ENCODE data around the gene CCNB1. TPM values are rescaled to one million over a fixed set of nuclear protein-coding genes. Genes with fewer than 3 reads are reported as not detected.
"Not testable (repeated sequence)": the region's sequence is repeated elsewhere in the genome, so short reads cannot be mapped to it uniquely, and the experiment has no call there.

Gene CCNB1
- total RNA-seq, 2 experiments from 2014 or later = 171 to 206 TPM

DNA sequence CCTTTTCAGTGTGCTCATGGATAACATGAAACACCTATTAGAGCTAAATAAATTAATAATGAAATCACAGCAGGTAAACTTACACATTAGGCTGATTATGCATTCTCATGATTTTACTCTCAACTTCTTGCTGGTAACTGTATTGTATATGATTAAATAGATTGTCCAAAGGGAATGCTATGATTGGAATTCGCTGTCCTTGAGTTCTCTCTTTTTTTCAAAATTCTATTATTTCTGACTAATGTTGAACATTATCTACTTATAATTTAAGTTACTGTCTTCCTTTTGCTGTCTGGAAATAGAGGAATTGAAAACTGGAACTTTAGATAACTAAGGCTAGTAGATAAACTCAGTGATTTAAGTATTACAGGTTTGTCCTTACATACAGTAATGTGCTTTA, 35.5 kb downstream of the CCNB1 start:
- Mint-ChIP-seq H3K27ac (no peak overlapping the region), H3K27me3 (no peaks in the 10 kb centered on the region), H3K4me1 (peaks cover 4% of the 10 kb centered on the region), H3K4me3 (no peak overlapping the region), H3K9me3 (ENCODE audit: low read depth) (no peaks in the 10 kb centered on the region), H3K36me3 (peaks cover 36% of the 10 kb centered on the region)
- CTCF ChIA-PET = no interaction called here
- DNase-seq = no peak
- ATAC-seq = no peak

DNA sequence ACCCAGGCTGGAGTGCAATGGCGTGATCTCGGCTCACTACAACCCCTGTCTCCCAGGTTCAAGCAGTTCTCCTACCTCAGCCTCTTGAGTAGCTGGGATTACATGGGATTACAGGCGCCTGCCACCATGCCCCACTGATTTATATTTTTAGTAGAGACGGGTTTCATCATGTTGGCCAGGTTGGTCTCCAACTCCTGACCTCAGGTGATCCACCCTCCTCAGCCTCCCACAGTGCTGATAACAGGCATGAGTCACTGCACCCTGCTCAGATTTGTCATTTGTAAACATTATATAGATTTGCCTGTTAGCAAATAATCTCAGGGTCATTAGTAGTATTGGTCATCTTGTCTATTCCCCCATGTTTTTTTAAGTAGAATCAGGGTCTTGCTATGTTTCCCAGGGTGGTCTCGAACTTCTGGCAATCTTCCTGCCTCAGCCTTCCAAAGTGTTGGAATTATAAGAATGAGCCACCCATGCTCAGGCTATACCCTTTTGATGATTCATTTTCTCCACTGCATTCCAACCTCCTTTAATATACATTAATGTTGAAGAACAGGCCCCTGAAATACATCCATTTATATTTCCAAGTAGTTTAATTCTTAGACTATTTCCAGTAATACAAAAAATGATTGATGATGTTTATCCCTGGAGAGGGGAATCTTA, 39.7 kb downstream of the CCNB1 start:
- Mint-ChIP-seq H3K27me3 (no peaks in the 10 kb centered on the region), H3K9me3 (ENCODE audit: low read depth) (no peaks in the 10 kb centered on the region), H3K4me3 (no peak overlapping the region), H3K36me3 (peaks cover 22% of the 10 kb centered on the region), H3K27ac (no peak overlapping the region), H3K4me1 (peaks cover 5% of the 10 kb centered on the region)
- ATAC-seq = no peak
- CTCF ChIA-PET = no interaction called here
- no peak for DNase-seq

- H3K4me1 Mint-ChIP-seq = peaks cover 9% of the 10 kb centered on the region
- ATAC-seq = no peak
- no peaks in the 10 kb centered on the region for H3K27me3 Mint-ChIP-seq
- H3K36me3 Mint-ChIP-seq = peaks cover 18% of the 10 kb centered on the region
- H3K4me3 Mint-ChIP-seq = no peak overlapping the region
- no peak for DNase-seq
- no peak overlapping the region for H3K27ac Mint-ChIP-seq
- H3K9me3 Mint-ChIP-seq (ENCODE audit: low read depth) = no peaks in the 10 kb centered on the region
- CTCF ChIA-PET = interaction anchor here (1.3 kb wide), 1 partner anchor 10 kb away, joined by 3 read pairs; no protein-coding TSS in a partner anchor
These were observed 42.7 kb downstream of the CCNB1 start for GRCh38 chr5:69209602-69210001.

DNA sequence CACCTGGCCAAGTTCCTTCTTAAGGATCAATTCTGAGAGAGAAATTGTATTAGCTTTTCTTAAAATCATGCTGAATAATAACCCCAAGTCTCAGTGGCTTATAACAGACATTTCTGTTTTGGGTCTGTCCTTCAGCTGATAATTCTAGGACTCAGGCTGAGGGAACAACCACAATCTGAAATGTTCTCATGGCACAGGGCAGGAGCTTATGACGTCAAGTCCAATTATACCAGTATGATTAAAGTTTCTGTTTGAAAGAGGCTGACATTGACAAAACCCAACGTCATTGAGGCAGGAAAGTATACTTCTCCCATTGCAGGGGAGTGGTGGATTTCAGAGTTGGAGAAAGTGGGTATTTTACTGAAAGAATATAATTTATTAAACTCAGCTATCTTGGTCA, 44.2 kb downstream of the CCNB1 start:
- CTCF ChIA-PET = interaction anchor here (1.2 to 1.4 kb wide), 3 partner anchors 11 to 21 kb away, joined by 3 to 4 read pairs (median 3); partner anchors contain the start of gene CENPH
- H3K4me1 Mint-ChIP-seq = peaks cover 12% of the 10 kb centered on the region
- no peak overlapping the region for H3K27ac Mint-ChIP-seq
- no peaks in the 10 kb centered on the region for H3K27me3 Mint-ChIP-seq
- no peaks in the 10 kb centered on the region for H3K9me3 Mint-ChIP-seq (ENCODE audit: low read depth)
- peaks cover 22% of the 10 kb centered on the region for H3K36me3 Mint-ChIP-seq
- no peak overlapping the region for H3K4me3 Mint-ChIP-seq
- DNase-seq = no peak
- ATAC-seq = no peak

DNA sequence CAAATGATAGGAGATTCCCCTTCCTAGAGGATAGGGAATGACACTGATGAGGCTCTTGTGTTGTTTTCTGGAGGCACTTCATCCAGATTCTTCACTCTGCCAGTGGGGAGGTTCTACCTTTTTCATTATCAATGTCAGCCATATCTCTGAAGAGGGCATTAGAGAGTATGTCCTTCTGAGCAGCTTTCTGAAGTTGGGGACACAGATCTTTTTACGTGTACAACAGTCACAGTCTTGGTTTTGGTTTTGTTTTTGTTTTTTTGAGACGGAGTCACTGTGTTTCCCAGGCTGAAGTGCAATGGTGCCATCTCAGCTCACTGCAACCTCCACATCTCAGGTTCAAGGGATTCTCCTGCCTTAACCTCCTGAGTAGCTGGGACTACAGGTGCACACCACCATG, 45.1 kb downstream of the CCNB1 start:
- peak; percentile 80 for ATAC-seq
- no peaks in the 10 kb centered on the region for H3K27me3 Mint-ChIP-seq
- no peaks in the 10 kb centered on the region for H3K9me3 Mint-ChIP-seq (ENCODE audit: low read depth)
- peak overlapping the region; percentile 47 for H3K4me3 Mint-ChIP-seq
- peaks cover 19% of the 10 kb centered on the region for H3K36me3 Mint-ChIP-seq
- no peak for DNase-seq
- CTCF ChIA-PET = no interaction called here
- H3K27ac Mint-ChIP-seq = peak overlapping the region; percentile 85
- peaks cover 13% of the 10 kb centered on the region for H3K4me1 Mint-ChIP-seq

- H3K36me3 Mint-ChIP-seq = peaks cover 16% of the 10 kb centered on the region
- H3K4me3 Mint-ChIP-seq = no peak overlapping the region
- peaks cover 18% of the 10 kb centered on the region for H3K4me1 Mint-ChIP-seq
- no peaks in the 10 kb centered on the region for H3K27me3 Mint-ChIP-seq
- no peaks in the 10 kb centered on the region for H3K9me3 Mint-ChIP-seq (ENCODE audit: low read depth)
- CTCF ChIA-PET = no interaction called here
- DNase-seq = no peak
- no peak overlapping the region for H3K27ac Mint-ChIP-seq
- ATAC-seq = no peak
These were observed 46.7 kb downstream of the CCNB1 start for GRCh38 chr5:69213513-69214215.

- Mint-ChIP-seq H3K36me3 (peaks cover 15% of the 10 kb centered on the region), H3K27ac (peak overlapping the region; percentile 97), H3K4me3 (peak overlapping the region; percentile 98), H3K27me3 (no peaks in the 10 kb centered on the region), H3K4me1 (peaks cover 19% of the 10 kb centered on the region), H3K9me3 (ENCODE audit: low read depth) (no peaks in the 10 kb centered on the region)
- CTCF ChIA-PET = interaction anchor here (1.5 to 2.1 kb wide), 2 partner anchors 27 to 124 kb away, joined by 4 to 8 read pairs; partner anchors contain the start of genes CENPH and SLC30A5
- no peak for ATAC-seq
- no peak for DNase-seq
These were observed 50.2 kb downstream of the CCNB1 start for GRCh38 chr5:69217151-69217511.

DNA sequence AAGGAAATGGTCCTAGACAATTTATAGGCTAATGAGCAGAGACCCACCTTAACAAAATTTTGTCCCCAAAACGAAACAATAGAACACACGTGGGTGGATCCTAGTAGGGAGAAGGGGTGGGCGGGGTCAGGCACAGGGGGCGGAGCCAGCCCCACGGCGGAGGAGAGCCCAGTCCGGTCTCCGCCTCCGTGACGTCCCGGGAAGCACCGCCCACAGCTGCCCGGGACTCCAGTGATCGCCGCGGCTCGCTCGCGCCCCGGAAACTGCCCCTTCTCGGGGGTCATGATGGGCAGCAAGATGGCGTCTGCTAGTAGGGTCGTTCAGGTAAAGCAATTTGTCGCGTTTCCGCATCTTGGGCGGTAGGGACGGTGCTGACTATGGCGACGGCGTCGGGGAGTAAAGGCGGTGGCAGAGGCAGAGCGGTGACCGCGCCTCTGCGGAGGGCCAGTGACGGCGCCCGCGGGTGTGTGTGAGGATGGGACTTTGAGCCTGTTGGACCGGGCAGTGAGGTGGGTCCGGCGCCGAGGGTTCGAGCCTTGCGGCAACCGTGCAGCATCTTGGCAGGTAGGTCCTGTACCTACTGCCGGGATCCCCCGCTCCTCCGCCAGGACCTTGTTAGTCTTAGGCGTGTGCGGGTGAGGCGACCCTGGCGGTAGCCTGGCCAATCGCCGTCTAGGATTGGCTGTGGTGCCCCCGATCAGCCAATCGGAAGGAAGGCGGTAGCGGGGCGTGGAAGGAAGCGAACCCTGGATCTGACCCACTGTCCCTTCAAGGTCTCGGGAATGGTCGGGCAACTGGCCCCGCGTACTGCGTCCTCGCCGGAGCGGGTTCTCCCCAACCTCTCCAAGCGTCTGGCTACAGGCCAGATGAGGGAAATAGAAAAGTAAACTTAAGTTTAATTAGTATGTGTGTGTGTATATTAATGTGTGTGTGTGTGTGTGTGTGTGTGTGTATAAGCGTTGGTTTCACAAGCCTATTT, 50.9 kb downstream of the CCNB1 start:
- Mint-ChIP-seq H3K4me3 (peak overlapping the region; percentile 98), H3K4me1 (peaks cover 19% of the 10 kb centered on the region), H3K36me3 (peaks cover 15% of the 10 kb centered on the region), H3K27ac (peak overlapping the region; percentile 97), H3K27me3 (no peaks in the 10 kb centered on the region), H3K9me3 (ENCODE audit: low read depth) (no peaks in the 10 kb centered on the region)
- ATAC-seq (peak; percentile 91), DNase-seq (peak; percentile 98)
- CTCF ChIA-PET = interaction anchor here (1.4 kb wide), 1 partner anchor 16 kb away, joined by 4 read pairs; the partner anchor contains the start of gene CDK7

- Mint-ChIP-seq H3K27ac (no peak overlapping the region), H3K4me3 (no peak overlapping the region), H3K4me1 (peaks cover 19% of the 10 kb centered on the region), H3K27me3 (no peaks in the 10 kb centered on the region), H3K9me3 (ENCODE audit: low read depth) (no peaks in the 10 kb centered on the region), H3K36me3 (peaks cover 10% of the 10 kb centered on the region)
- CTCF ChIA-PET = interaction anchor here (1.0 to 1.6 kb wide), 3 partner anchors 12 to 50 kb away, joined by 3 to 5 read pairs (median 3); no protein-coding TSS in a partner anchor
- ATAC-seq = no peak
- no peak for DNase-seq
These were observed 53.0 kb downstream of the CCNB1 start for GRCh38 chr5:69219939-69220338.

- not testable (repeated sequence) for H3K4me3 Mint-ChIP-seq; H3K36me3 Mint-ChIP-seq; DNase-seq; H3K27me3 Mint-ChIP-seq; H3K9me3 Mint-ChIP-seq (ENCODE audit: low read depth); H3K27ac Mint-ChIP-seq; ATAC-seq
- H3K4me1 Mint-ChIP-seq = peaks cover 19% of the 10 kb centered on the region
- CTCF ChIA-PET = interaction anchor here (1.0 to 1.6 kb wide), 3 partner anchors 12 to 51 kb away, joined by 3 to 5 read pairs (median 3); no protein-coding TSS in a partner anchor
These were observed 53.4 kb downstream of the CCNB1 start for GRCh38 chr5:69220371-69220770.

- not testable (repeated sequence) for H3K9me3 Mint-ChIP-seq (ENCODE audit: low read depth); H3K27me3 Mint-ChIP-seq; H3K4me3 Mint-ChIP-seq; H3K27ac Mint-ChIP-seq; ATAC-seq; H3K36me3 Mint-ChIP-seq; DNase-seq
- peaks cover 20% of the 10 kb centered on the region for H3K4me1 Mint-ChIP-seq
- CTCF ChIA-PET = interaction anchor here (1.0 kb wide), 1 partner anchor 51 kb away, joined by 3 read pairs; no protein-coding TSS in a partner anchor
These were observed 53.9 kb downstream of the CCNB1 start for GRCh38 chr5:69220833-69221232.

DNA sequence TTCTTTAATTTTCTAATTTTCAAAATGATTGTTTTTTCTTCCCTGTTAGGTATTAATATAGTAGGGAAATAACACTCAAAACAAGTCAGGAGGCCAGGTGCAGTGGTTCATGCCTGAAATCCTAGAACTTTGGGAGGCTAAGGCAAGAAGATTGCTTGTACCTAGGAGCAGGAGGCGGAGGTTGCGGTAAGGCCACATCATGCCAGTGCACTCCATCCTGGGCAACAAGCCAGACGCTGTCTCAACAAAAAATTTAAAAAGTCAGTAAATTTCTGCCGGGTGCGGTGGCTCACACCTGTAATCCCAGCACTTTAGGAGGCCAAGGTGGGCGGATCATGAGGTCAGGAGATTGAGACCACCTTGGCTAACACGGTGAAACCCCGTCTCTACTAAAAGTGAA, 57.6 kb downstream of the CCNB1 start:
- Mint-ChIP-seq H3K27me3 (no peaks in the 10 kb centered on the region), H3K27ac (no peak overlapping the region), H3K36me3 (peaks cover 20% of the 10 kb centered on the region), H3K4me3 (no peak overlapping the region), H3K9me3 (ENCODE audit: low read depth) (no peaks in the 10 kb centered on the region), H3K4me1 (peaks cover 5% of the 10 kb centered on the region)
- CTCF ChIA-PET = interaction anchor here (0.7 kb wide), 1 partner anchor 36 kb away, joined by 3 read pairs; no protein-coding TSS in a partner anchor
- ATAC-seq (no peak), DNase-seq (no peak)

DNA sequence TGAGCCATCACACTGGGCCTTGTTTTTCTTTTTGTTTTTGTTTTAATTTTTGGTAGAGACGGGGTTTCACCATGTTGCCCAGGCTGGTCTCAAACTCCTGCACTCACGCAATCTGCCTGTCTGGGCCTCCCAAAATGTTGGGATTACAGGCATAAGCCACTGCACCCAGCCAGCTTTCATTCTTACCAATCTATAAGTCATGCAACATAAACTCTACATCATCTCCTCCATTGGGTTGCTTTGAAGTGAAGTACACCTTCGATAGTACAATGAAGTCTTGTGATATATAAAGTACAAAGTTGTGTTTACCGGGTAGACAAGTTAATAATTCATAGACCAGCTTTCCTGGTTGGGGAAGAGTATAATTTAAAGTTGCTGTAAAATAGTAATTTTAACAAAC, 58.9 kb downstream of the CCNB1 start:
- Mint-ChIP-seq H3K9me3 (ENCODE audit: low read depth) (no peaks in the 10 kb centered on the region), H3K36me3 (peaks cover 18% of the 10 kb centered on the region), H3K4me3 (no peak overlapping the region), H3K27ac (no peak overlapping the region), H3K27me3 (no peaks in the 10 kb centered on the region), H3K4me1 (peaks cover 5% of the 10 kb centered on the region)
- DNase-seq (no peak), ATAC-seq (no peak)
- CTCF ChIA-PET = no interaction called here
